GM18909 (cell line): ENCODE measurements around the gene BRI3.

Experiments used
- ATAC-seq: cut with Tn5 transposase; IDR thresholded peaks from one replicate; pipeline ENCODE4 v1.9.1; 2021; ENCODE audit warnings: mild to moderate bottlenecking; ENCODE audit not compliant: unreplicated experiment, poor library complexity

The BRI3 gene

DNA sequence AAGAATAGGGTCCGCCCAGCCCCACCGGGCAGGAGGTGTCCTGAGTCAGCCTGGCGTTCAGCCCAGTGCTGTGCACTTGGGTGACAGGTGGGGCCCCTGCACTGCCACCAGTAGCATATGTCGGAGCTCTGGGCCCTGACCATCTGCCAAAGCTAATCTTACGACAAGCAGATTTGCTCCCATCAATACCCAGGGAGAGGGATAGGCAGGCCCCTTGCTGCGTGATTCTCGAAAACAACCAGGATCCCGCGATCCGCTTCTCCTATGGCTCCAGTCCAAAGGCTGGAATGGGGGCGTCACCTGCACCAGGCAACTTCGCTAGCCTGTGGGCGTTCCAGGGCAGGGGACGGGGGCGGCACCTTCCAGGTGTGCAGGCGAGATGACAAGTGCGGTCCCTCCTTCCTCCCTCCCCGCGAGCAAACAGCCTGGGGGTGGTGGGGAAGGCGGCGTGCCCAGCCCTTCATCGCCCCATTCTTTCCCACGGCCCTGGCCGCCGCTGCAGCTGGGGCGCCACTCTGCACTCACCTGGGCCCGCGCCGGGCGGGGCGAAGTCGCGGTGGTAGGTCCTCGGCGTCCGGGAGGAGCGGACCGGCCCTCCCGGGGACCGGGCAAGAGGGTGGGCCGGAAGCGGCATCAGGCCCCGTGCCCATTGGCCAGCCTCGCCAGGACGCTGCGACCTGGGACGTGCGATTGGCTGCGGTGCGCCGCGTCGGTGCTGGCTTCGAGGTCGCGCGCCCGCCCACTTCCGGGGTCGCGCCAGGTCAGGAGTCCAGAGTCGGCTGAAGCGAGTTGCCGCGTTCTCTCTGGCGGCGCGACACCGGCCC lies 29.7 kb upstream of the BRI3 start, which contains the start of gene TECPR1:
Gene TECPR1, minus strand, starts transcription at position 632 of the 824 bp plus-strand sequence. CDS start 6,086 bp downstream, outside the sequence.
- peak; percentile 98 for ATAC-seq

DNA sequence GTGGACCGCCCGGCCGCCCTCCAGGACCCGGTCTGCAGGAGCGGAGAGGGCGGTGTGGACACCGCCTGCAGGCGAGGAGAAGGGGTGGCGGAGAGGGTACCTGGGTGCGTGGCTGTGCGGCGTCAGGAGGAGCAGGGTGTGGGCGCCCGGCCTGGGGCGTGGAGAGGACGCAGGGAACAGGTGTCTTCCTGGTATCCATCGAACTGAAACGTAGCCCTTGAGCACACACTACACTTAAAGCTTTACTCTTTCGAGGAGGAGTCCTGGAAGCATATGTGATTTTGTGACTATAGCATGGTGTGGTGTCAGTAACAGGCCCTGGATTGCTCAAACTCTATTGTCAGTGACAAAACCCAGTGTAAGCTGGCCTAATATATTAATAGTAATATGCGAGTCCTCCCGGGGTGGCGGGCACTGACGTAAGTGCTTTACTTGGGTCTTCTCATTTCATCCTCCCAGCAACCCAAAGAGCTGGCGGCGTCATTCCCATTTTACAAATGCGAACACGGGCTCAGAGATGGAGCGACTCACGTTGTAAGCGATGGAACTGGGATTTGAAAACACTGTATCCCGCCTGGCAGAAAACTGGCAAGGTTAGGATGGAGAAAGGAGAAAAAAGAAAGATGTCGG lies 28.9 kb upstream of the BRI3 start:
- no peak for ATAC-seq

DNA sequence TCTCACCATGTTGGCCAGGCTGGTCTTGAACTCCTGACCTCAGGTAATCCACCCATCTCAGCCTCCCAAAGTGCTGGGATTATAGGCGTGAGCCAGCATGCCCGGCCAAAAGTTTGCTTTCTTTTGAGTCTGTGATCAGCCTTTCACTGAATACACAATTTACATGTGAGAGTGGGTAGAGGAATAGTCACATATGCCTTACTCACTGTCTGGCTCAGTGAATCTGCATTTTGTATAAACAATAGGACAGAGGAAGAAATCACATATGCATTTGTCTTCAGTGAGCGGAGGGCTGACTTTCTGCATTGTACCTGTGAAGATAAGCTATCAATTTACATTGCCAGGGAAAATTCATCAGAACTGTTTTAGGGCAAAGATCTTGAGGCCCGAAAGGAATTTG lies 27.0 kb upstream of the BRI3 start:
- ATAC-seq, result no peak

DNA sequence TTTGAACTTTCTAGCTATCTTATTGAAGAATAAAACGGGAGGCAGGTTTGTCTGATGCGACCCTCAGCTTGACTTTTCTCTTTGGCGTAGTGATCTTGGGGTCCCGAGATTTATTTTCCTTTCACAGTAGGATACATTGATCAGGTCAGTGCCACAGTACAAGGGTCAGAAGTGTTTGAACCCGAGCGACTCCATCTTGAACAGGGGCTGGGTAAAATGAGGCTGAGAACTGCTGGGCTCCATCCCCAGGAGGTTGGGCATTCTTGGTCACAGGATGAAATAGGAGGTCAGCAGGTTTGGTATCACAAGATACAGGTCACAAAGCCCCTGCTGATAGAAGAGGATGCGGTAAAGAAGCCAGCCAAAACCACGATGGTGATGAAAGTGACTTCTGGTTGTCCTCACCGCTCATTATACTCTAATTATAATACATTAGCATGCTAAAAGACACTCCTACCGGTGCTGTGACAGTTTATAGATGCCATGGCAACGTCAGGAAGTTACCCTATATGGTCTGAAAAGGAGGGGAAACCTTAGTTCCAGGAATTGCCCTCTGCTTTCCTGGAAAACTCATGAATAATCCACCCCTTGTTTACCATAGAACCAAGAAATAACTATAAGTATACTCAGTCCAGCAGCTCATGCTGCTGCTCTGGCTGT lies 26.4 kb upstream of the BRI3 start:
- no peak for ATAC-seq

DNA sequence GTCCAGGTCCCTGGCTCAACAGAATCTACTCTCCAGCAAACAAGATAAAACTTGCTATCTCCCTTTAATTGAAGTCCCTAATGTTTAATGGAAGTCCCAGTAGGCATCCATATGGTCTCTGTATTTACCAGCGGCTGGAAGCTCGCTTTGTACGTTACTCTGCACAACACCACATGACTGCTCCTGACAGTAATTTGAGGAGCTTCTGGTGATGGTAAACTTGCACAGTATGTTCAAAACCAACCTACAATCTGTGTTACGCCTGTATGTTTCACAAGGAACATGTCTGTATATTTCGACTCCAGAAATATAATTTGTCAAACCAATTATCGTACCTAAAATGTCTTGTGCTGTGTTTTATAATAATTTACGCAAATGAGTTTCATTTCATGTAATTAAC lies 25.1 kb upstream of the BRI3 start:
- no peak for ATAC-seq

DNA sequence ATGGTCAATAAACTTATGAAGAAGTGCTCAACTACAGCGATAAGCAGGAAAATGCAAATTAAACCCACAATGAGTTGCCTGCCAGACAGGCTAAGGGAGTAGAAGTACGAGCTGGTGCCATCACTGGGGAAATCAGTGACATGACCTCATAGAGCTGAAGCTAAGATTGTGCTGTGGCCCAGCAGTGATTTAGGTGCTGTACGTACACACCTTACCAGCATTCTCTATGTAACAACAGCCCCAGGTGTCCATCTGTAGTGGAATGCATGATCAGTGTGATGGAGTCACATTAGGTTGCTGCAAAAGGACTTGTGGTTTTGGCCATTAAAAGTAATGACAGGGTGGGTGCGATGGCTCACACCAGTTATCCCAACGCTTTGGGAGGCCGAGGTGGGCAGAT lies 23.8 kb upstream of the BRI3 start:
- ATAC-seq, result no peak

DNA sequence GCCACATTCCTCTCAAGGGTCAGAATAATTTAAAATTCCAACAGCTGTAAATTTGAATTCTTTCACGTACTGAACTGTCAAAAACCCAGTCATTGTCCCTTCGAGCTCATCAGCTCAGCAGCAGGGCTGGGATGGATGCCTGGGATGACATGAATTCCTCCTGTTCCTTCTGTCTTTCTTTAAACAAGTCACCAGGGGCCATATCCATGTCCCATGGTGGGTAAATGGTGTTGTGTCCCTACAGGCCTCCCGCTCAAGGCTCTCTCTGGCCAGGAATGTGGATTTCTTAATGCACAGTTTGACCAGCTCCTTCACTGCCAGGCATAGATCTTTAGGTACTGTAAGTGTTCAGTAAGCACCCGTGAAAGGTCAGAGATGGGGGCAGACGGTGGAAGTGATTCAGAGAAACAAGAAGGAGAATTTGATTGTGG lies 15.6 kb upstream of the BRI3 start:
- no peak for ATAC-seq

DNA sequence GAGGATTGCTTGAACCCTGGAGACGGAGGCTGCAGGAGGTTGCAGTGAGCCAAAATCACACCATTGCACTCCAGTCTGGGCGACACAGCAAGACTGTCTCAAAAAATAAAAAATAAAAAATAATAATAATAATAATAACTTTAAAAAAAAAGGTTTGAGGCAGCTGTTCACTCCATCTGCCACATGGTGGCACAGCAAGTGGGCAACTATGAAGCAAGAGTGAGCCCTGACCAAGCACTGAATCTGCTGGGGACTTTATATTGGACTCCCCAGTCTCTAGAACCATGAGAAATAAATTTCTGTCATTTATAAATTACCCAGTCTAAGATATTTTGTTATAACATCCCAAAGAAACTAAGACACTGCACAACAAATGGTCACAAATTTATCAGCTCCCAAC lies 14.6 kb upstream of the BRI3 start:
- ATAC-seq, result no peak

DNA sequence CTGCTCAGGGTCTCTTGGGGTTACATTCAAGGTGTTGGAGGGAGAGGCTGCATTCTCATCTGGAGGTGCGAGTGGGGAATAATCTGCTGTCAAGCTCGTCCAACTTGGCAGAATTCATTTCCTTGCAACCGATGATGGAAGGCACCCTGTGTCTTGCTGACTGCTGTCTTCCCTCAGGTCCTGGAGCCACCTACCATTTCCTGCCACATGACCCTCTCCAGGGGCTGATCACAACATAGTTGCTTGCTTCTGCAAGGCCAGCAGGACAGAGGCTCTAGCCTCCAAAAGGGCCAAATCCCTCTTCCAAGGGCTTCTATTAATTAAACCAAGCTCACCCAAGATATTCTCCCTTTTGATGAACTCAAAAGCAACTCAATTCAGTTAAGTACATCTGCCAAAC lies 14.2 kb upstream of the BRI3 start:
- no peak for ATAC-seq

DNA sequence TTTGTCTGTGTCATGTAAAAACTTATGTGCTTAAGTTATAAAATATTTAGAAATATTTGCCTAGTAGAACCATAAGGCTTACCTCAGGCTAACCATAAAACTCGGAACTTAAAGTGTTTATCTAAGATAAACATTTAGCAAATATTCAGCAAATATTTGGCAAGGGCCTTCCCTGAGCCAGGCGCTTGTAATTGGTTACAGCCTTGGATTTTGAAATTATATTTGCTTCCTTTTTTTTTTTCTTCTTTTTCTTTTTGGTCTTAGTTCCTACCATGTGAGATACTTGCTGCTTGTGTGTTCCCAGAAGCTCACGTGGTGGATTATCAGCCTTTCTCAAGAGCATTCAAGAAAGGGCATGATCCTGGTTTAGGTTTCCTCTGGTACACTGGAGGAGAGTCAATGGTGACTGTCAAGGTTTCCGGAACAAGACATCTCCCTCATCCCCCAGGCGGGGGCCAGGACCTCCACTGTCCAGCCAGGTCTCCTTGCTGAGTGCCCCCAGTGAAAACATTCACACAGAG lies 5.2 kb upstream of the BRI3 start:
- ATAC-seq, result no peak

DNA sequence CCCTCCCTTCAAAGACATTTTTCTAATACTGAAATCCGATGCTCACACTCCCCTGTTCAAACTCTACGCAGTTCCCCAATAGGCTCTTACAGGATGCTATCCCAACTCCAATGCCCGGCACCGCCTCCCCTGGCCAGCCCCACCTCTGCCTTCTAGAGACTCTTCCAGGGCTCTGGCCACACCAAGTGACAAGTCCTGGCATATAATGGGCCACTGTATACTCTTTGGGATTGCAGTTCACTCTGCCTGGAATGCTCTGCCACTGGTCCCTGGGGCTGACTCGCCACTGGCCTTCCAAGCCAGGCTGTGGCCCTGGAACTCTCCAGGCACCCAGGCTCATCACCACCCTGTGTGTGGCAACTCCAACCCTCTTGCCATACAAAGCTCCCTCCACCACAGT lies 3.1 kb upstream of the BRI3 start:
- ATAC-seq, result no peak

DNA sequence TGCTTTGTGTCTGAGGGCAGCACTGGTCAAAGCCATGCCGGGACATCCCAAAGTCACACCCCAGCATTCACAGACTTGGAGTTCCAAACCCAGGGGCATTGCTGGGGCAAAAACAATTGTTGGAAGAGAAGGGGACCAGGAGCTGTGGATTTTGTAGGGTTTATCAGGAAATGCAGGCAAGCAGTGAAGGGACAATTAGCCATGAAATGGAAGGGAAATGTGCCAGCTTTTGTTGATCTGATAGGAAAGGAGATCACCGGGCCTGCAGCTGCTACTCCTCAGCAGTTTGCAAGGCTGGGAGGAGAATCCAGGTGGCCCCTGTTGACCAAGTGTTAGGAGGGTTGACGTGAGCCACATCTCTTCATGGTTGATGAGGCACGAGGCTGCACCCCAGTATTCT lies 2.5 kb upstream of the BRI3 start:
- no peak for ATAC-seq

DNA sequence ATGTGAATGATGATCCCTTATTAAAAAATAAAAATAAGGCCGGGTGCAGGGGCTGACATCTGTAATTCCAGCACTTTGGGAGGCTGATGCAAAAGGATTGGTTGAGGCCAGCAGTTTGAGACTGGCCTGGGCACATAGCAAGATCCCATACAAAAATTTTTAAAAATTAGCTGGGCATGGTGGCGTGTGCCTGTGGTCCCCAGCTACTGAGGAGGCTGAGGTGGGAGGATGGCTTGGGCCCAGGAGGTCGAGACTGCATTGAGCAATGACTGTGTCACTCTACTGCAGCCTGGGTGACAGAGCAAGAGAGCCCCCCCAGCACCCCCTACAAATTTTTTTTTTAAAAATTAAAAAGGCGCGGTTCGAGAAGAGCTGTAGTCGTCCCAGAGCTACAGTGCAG lies 1.2 kb upstream of the BRI3 start:
- no peak for ATAC-seq

DNA sequence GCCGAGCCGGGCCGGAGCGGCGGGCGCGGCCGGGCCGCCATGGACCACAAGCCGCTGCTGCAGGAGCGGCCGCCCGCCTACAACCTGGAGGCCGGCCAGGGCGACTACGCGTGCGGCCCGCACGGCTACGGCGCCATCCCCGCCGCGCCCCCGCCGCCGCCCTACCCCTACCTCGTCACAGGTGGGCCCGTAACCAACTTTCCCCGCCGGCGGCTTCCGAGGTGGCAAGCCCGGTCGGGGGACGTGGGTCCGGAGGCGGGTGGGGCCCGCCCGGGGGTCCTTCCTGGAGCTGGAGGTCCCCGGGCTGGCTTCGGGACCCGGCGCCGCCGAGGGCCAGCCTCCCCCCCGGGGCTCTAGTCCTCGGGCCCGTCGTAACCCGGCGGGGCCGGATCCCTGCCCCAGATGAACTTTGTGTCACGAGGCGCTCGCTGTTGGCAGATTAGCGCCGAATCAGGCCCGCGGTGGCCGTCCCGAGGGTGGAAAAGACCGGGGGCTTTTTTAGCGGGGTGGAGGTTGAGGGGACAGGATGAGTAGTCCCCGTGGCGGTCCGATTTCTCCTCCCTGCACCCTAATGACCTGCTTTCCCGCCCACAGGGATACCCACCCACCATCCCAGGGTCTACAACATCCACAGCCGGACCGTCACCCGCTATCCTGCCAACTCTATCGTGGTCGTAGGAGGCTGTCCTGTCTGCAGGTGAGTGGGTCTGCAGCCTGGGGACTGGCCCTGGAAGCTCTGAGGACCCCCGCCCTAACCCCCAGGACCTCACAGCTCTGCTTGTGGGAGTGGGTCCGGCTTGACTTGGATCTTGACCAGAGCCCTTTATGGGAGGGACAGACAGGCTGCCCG lies 496 bp downstream of the BRI3 start:
- peak; percentile 18 for ATAC-seq

DNA sequence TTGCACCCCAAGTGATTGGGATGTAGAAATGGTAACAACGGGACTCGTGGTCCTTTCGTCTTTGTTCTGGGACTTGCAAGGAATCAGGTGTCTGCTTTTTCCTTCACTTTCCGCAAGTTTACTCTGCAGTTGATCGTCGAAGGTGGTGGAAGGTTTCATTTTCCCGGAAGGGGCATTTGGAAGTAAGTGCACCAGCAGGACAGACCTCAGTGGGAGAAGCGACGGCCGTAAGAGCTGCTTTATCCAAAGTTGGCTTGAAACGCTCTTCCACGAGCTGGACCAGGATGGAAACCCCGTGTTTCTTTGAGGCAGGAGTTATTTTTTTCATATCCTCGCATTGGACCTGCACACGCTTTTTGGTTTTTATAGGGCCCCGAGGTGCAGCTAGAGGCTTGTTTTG lies 1.2 kb downstream of the BRI3 start:
- ATAC-seq, result no peak

DNA sequence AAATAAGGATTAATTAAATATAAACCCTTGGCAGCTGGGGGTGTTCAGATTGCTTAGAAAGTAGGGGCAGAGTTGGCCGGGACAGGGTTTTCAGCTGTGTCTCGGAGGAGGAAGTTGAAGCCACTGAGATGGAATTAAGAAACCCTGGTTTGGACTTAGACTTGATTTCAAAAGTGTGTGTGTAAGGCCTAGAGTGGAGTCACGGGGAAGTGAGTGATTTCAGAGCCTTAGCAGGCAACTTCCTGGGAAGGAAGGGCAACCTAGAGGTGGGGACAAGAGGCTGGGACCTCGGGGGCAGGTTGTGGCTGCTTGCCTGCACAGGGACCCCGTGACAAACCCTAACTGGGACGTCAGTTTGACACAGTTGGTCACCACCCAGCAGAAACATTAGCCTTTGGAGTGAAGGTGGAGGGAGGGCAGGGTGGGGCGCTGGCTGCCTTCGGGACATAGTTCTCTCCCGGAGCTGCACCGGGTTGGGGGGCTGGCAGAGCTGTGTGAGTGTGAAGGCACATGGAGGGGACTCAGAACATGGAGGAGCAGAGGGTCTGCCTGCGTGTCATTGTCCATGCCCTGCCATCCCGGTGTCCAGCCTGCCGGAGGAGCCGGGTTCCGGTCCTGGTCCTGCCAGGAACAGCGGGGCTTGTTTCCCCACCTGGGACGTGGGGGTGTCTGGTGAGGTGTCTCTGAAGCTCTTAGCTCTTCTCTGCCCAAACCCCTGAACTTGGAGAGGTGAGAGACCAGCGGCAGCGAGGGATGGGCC lies 1.8 kb downstream of the BRI3 start:
- ATAC-seq, result no peak

DNA sequence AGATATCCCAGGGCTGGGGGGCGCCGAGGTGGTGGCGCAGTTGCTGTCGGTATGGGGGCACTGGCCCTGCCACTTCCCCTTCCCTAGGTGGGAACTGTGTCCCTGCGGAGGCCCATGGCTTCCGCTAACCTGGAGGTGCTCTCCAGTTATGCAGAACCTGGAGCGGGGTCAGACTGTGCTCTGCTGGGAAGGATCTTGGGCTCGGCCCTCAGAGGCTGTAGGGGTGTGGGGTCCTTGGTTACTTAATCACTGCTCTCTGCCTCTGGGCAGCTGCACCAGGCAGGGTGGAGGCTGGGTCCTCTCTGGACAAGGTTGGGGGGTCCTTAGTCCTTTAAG lies 2.4 kb downstream of the BRI3 start:
- ATAC-seq, result no peak

DNA sequence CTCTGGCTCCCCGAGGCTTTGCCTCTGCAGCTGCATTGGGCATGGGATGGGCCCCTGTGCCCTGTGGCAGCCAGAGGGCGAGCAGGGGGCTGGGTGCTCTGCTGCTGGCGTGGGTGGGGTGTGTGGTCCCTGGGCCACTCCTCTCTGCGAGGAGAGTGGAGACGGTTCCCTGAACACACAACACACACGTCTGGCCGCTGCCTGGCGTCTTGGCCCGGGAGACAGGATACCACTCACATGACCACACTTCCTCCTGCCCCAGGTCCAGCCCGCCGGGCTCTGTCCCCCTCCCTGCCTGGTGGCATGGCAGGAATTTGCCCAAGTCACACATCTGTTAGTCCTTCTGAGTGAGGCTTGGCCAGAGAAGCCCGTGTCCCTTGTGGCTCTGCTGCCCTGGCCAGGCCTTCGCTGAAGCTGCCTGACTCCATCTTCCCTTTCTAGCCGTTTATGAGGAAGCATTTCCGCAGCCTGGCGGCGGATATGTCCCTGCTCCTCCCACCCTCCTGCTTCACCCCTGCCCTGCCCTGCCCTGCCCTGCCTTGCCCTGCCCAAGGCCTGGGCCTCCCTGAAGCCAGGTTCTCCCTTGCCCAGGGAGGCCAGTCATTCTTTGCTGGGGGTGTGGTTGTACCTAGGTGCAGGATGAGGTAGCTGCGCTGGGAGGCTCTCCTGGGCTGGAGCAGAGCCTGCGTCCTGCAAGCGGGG lies 3.0 kb downstream of the BRI3 start:
- ATAC-seq, result no peak
